IMR-90 (cell line): ENCODE measurements around the gene PITPNB.

Experiments used
- CEBPB ChIP-seq: IDR thresholded peaks from 2 replicates; pipeline ENCODE4 v1.6.1; 2012; ENCODE audit warnings: low read depth, low read length, improper control_type of control experiment
- CHD1 ChIP-seq: IDR thresholded peaks from 2 replicates; pipeline ENCODE4 v1.6.1; 2012; ENCODE audit warnings: low read depth, low read length, improper control_type of control experiment
- MAFK ChIP-seq: IDR thresholded peaks from 2 replicates; pipeline ENCODE4 v1.6.1; 2012; ENCODE audit warnings: low read depth, low read length, improper control_type of control experiment
- NFE2L2 ChIP-seq: fragments of 150-350 bp; IDR thresholded peaks from 2 replicates; pipeline ENCODE4 v1.6.1; 2016; ENCODE audit warnings: low read depth, mild to moderate bottlenecking, low read length
- POLR2A ChIP-seq: IDR thresholded peaks from 2 replicates; pipeline ENCODE4 v1.6.1; 2012; ENCODE audit warnings: mild to moderate bottlenecking, low read depth, low read length
- RAD21 ChIP-seq: IDR thresholded peaks from 2 replicates; pipeline ENCODE4 v1.6.1; 2012; ENCODE audit warnings: low read length, improper control_type of control experiment
- RCOR1 ChIP-seq: IDR thresholded peaks from 2 replicates; pipeline ENCODE4 v1.6.1; 2012; ENCODE audit warnings: mild to moderate bottlenecking, low read length, improper control_type of control experiment; ENCODE audit not compliant: insufficient replicate concordance
- RFX5 ChIP-seq: IDR thresholded peaks from 2 replicates; pipeline ENCODE4 v1.8.0; 2012; ENCODE audit warnings: low read depth, mild to moderate bottlenecking, low read length, moderate library complexity
- USF2 ChIP-seq: fragments of 150-350 bp; IDR thresholded peaks from 2 replicates; pipeline ENCODE4 v1.6.1; 2017; ENCODE audit warnings: mild to moderate bottlenecking, antibody characterized with exemption, low read length, low read depth
- TF ChIP-seq, protein P1 (sequence below): conservative IDR thresholded peaks from 2 replicates; pipeline ENCODE4 v1.5.1; 2012; ENCODE audit warnings: mild to moderate bottlenecking, low read depth, low read length, improper control_type of control experiment

DNA sequence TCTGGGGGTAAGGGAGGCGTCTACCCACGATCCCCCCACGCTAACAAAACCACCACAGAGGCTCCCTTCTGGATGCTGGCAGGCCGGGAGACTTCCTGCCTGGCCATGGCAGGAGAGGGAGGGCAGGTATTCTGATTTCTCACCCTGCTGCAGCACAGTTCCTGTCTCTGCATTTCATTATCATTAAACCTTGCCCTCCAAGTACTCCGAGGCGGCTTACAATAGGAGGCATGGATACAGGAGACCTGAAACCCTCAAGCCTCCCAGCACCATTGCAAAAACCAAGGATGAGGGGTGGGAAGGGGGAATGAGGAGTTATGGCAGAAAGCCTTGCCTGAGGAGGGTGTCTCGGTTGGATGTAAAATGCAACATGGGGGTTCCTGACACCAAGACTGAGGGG lies 73.4 kb downstream of the PITPNB start:
- TF ChIP-seq, protein P1, sequence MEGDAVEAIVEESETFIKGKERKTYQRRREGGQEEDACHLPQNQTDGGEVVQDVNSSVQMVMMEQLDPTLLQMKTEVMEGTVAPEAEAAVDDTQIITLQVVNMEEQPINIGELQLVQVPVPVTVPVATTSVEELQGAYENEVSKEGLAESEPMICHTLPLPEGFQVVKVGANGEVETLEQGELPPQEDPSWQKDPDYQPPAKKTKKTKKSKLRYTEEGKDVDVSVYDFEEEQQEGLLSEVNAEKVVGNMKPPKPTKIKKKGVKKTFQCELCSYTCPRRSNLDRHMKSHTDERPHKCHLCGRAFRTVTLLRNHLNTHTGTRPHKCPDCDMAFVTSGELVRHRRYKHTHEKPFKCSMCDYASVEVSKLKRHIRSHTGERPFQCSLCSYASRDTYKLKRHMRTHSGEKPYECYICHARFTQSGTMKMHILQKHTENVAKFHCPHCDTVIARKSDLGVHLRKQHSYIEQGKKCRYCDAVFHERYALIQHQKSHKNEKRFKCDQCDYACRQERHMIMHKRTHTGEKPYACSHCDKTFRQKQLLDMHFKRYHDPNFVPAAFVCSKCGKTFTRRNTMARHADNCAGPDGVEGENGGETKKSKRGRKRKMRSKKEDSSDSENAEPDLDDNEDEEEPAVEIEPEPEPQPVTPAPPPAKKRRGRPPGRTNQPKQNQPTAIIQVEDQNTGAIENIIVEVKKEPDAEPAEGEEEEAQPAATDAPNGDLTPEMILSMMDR, result no peak
- no peak for TF ChIP-seq POLR2A
- TF ChIP-seq MAFK, result no peak
- TF ChIP-seq RFX5, result no peak
- no peak for TF ChIP-seq NFE2L2
- no peak for TF ChIP-seq CEBPB
- no peak for TF ChIP-seq RAD21
- TF ChIP-seq USF2, result no peak
- TF ChIP-seq CHD1, result no peak
- no peak for TF ChIP-seq RCOR1
